GM21447 (cell line): ENCODE data around the gene DOCK11.
"Not testable (repeated sequence)": the region's sequence is repeated elsewhere in the genome, so short reads cannot be mapped to it uniquely, and the experiment has no call there.

Experiments
- ATAC-seq: cut with Tn5 transposase; IDR thresholded peaks from one replicate; pipeline ENCODE4 v1.9.1; 2021; ENCODE audit not compliant: unreplicated experiment

The DOCK11 gene

DNA sequence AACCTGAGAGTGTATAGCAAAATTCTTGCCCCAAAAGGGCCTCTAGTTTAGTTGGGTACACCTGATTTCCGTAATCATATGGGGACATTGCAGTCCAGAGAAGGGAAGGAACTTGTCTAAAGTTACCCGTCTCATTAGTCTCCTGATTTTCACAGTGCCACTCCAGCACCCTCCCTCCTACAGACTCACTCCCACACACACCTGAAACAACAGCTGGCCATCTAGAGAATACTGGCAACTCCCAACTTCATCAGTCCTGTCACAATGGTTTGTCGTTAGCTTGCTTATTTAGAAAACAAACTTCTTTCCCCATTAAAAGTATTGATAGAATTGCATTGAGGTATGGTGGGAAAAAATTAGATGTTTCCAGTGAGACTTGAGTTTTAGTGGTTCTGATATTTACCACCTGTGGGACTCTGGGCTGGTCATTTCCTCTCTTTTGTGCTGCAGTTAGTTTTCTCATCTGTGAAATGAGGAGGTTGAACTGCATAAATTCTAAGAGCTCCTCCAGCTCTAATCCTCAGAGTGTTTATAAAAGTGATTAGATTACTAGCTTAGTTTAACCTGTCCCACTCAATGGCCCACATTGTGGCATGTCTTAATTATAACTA lies 233.5 kb downstream of the DOCK11 start:
- ATAC-seq, result no peak

DNA sequence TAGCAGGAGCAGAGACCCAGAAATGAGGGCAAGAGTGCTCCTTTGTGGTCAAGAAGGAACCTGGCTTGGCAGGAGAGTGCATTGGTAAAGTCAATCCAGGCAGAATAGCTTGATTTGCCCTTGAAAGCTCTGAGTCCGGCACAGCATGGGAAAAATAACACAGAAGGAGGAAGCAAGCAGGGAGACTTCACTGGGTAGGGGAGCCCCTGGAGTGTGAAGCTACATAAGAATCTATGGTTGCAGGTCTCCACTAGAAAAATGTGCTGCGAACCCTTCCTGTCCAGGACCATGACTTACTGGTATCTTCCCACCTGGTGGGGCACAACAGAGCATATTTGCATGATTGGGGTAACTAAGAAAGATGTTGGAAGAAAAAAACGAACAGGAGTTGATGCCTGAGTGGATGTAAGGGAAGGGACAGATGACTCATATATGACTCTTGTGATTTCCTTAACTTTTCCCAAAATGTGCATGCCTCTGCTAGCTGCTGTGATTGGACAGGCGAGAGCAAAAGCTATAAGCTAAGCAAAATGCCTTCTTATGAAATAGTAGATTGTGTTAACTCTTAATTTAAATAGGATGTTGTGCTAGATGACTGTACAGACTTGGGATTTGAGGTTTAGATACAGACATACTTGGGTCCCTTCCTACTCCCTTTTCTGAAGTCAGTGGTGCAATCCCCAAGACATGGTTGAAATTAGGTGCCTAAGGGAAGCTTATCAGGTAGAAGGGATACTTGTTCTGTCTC lies 235.1 kb downstream of the DOCK11 start:
- ATAC-seq, result no peak

DNA sequence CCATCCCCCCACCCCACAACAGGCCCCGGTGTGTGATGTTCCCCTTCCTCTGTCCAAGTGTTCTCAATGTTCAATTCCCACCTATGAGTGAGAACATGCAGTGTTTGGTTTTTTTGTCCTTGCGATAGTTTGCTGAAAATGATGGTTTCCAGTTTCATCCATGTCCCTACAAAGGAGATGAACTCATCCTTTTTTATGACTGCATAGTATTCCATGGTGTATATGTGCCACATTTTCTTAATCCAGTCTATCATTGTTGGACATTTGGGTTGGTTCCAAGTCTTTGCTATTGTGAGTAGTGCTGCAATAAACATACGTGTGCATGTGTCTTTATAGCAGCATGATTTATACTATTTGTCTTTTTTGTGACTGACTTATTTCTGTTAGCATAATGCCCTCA lies 236.9 kb downstream of the DOCK11 start:
- ATAC-seq, result not testable (repeated sequence)

DNA sequence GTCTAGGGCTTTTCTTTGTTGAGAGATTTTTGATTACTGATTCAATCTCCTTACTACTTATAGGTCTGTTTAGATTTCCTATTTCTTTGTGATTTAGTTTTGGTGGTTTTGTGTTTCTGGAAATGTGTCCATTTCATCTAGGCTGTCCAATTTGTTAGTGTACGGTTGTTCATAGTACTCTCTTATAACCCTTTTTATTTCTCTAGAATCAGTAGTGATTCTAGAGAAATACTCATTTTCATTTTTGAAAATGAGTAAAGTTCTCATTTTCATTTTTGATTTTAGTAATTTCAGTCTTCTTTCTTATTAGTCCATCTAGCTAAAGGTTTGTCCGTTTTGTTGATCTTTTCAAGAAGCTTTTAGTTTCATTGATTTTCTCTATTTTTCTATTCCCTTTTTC lies 239.3 kb downstream of the DOCK11 start:
- ATAC-seq, result no peak
